Measurements from ENCODE around the gene WSCD2.

Gene WSCD2

DNA sequence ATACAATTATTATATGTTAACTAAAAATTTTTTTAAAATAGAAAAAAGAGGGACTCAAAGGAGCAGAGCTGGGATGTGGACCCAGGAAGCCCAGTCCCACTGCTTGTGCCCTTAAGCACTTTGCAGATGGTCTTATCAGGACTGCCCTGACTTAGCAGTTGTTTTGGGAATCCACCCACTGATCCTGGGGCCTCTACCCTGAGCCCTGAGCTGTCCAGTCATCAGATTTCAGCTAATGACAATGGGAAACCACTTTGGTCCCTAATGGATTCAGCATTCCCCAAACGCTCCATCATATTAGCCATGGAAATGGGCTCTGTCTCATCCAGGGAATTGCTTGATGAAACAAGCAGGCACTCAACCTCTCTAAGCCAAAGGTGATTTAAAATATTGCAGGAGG is 22.5 kb upstream of the WSCD2 start:
- H3K4me3 ChIP-seq (ENCODE audit: low read depth in 1 of 2, low read length in 2 of 2), result no peak overlapping the region
- H3K4me1 ChIP-seq (ENCODE audit: control insufficient read depth in 1 of 2, insufficient read depth in 2 of 2, low read length in 2 of 2), result no peaks in the 10 kb centered on the region
- H3K9ac ChIP-seq (ENCODE audit: low read depth in 1 of 2, low read length in 2 of 2), result no peak overlapping the region
- H3K36me3 ChIP-seq (ENCODE audit: control insufficient read depth in 1 of 2, insufficient read depth in 2 of 2, low read length in 2 of 2), result no peaks in the 10 kb centered on the region
- no peak overlapping the region for H3K27ac ChIP-seq (ENCODE audit: low read depth, low read length)
- no peaks in the 10 kb centered on the region for H3K9me3 ChIP-seq (ENCODE audit: control insufficient read depth in 1 of 2, low read length in 2 of 2)
- no peaks in the 10 kb centered on the region for H3K27me3 ChIP-seq (ENCODE audit: control insufficient read depth in 1 of 2, insufficient read depth in 2 of 2, low read length in 2 of 2)

- Histone ChIP-seq H3K9ac (ENCODE audit: low read depth in 1 of 2, low read length in 2 of 2) (no peak overlapping the region), H3K27me3 (ENCODE audit: control insufficient read depth in 1 of 2, insufficient read depth in 2 of 2, low read length in 2 of 2) (no peaks in the 10 kb centered on the region), H3K4me3 (ENCODE audit: low read depth in 1 of 2, low read length in 2 of 2) (no peak overlapping the region), H3K4me1 (ENCODE audit: control insufficient read depth in 1 of 2, insufficient read depth in 2 of 2, low read length in 2 of 2) (no peaks in the 10 kb centered on the region), H3K9me3 (ENCODE audit: control insufficient read depth in 1 of 2, low read length in 2 of 2) (no peaks in the 10 kb centered on the region), H3K27ac (ENCODE audit: low read depth, low read length) (no peak overlapping the region), H3K36me3 (ENCODE audit: control insufficient read depth in 1 of 2, insufficient read depth in 2 of 2, low read length in 2 of 2) (no peaks in the 10 kb centered on the region)
Observed at GRCh38 chr12:108107293-108107692, 21.8 kb upstream of the WSCD2 start.

- Histone ChIP-seq H3K27ac (ENCODE audit: low read depth, low read length) (no peak overlapping the region), H3K9ac (ENCODE audit: low read depth in 1 of 2, low read length in 2 of 2) (no peak overlapping the region), H3K4me3 (ENCODE audit: low read depth in 1 of 2, low read length in 2 of 2) (no peak overlapping the region), H3K4me1 (ENCODE audit: control insufficient read depth in 1 of 2, insufficient read depth in 2 of 2, low read length in 2 of 2) (no peaks in the 10 kb centered on the region), H3K9me3 (ENCODE audit: control insufficient read depth in 1 of 2, low read length in 2 of 2) (no peaks in the 10 kb centered on the region), H3K27me3 (ENCODE audit: control insufficient read depth in 1 of 2, insufficient read depth in 2 of 2, low read length in 2 of 2) (no peaks in the 10 kb centered on the region), H3K36me3 (ENCODE audit: control insufficient read depth in 1 of 2, insufficient read depth in 2 of 2, low read length in 2 of 2) (no peaks in the 10 kb centered on the region)
Observed at GRCh38 chr12:108109504-108109903, 19.6 kb upstream of the WSCD2 start.

GRCh38 chr12:108109954-108110353 is 19.1 kb upstream of the WSCD2 start:
- H3K36me3 ChIP-seq (ENCODE audit: control insufficient read depth in 1 of 2, insufficient read depth in 2 of 2, low read length in 2 of 2), result no peaks in the 10 kb centered on the region
- H3K4me1 ChIP-seq (ENCODE audit: control insufficient read depth in 1 of 2, insufficient read depth in 2 of 2, low read length in 2 of 2), result no peaks in the 10 kb centered on the region
- H3K9ac ChIP-seq (ENCODE audit: low read depth in 1 of 2, low read length in 2 of 2), result no peak overlapping the region
- H3K4me3 ChIP-seq (ENCODE audit: low read depth in 1 of 2, low read length in 2 of 2), result no peak overlapping the region
- no peaks in the 10 kb centered on the region for H3K9me3 ChIP-seq (ENCODE audit: control insufficient read depth in 1 of 2, low read length in 2 of 2)
- H3K27ac ChIP-seq (ENCODE audit: low read depth, low read length), result no peak overlapping the region
- H3K27me3 ChIP-seq (ENCODE audit: control insufficient read depth in 1 of 2, insufficient read depth in 2 of 2, low read length in 2 of 2), result no peaks in the 10 kb centered on the region

DNA sequence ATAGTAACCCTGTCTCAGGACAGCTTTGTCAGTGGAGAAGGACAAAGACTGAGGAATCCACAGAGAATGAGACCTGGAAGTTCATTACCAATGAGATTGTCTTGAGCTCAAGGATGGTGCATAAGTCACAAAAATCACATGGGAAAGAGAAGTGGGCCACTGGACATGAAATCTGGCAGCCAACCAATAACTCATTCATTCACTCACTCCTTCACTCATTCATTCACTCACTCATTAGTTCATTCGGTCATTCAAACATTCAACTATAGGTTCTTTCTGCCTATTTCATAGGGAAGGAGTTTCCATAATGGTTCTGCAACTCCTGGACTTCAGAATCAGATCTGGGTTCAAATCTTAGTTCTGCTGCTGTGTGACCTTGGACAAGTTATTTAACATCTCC is 18.2 kb upstream of the WSCD2 start:
- Histone ChIP-seq H3K4me3 (ENCODE audit: low read depth in 1 of 2, low read length in 2 of 2) (no peak overlapping the region), H3K27me3 (ENCODE audit: control insufficient read depth in 1 of 2, insufficient read depth in 2 of 2, low read length in 2 of 2) (no peaks in the 10 kb centered on the region), H3K9me3 (ENCODE audit: control insufficient read depth in 1 of 2, low read length in 2 of 2) (no peaks in the 10 kb centered on the region), H3K4me1 (ENCODE audit: control insufficient read depth in 1 of 2, insufficient read depth in 2 of 2, low read length in 2 of 2) (no peaks in the 10 kb centered on the region), H3K36me3 (ENCODE audit: control insufficient read depth in 1 of 2, insufficient read depth in 2 of 2, low read length in 2 of 2) (no peaks in the 10 kb centered on the region), H3K9ac (ENCODE audit: low read depth in 1 of 2, low read length in 2 of 2) (no peak overlapping the region), H3K27ac (ENCODE audit: low read depth, low read length) (no peak overlapping the region)

DNA sequence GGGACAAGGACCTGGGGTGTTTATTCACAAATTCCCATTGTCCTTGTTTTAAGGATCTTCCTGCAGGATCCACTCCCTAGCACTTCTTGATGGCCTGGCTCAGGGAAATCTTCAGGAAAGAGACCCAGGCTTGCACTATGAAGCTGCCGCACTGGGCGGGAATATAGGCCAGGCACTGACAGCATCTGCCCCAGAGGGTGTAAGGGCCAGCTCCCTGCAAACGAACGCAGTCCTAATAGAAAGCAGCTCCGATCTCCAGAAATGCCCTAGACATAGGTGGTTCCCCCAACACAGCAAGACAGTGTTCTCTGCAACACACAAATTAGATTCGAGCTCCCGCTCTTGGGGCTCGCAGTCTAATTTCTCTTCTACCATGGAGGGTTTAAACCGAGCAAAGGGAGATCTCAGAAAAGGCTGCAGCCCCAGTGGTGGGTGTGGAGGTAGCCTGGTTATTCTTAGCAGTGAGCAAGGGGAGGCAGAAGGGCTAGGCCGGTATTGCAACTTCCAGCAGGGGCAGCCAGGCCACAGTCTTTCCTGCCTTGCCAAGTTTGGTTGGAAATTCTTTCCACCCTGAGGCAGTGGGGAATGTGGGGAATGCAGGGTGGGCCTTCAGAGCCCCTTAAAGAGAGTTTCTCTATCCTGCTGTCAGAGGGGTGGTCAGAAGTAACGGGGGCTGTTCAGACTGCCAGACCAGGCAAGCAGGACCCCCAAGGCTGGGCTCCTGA is 16.1 kb upstream of the WSCD2 start:
- Histone ChIP-seq H3K36me3 (ENCODE audit: control insufficient read depth in 1 of 2, insufficient read depth in 2 of 2, low read length in 2 of 2) (no peaks in the 10 kb centered on the region), H3K4me3 (ENCODE audit: low read depth in 1 of 2, low read length in 2 of 2) (no peak overlapping the region), H3K27me3 (ENCODE audit: control insufficient read depth in 1 of 2, insufficient read depth in 2 of 2, low read length in 2 of 2) (no peaks in the 10 kb centered on the region), H3K4me1 (ENCODE audit: control insufficient read depth in 1 of 2, insufficient read depth in 2 of 2, low read length in 2 of 2) (no peaks in the 10 kb centered on the region), H3K9me3 (ENCODE audit: control insufficient read depth in 1 of 2, low read length in 2 of 2) (no peaks in the 10 kb centered on the region), H3K27ac (ENCODE audit: low read depth, low read length) (no peak overlapping the region), H3K9ac (ENCODE audit: low read depth in 1 of 2, low read length in 2 of 2) (no peak overlapping the region)

DNA sequence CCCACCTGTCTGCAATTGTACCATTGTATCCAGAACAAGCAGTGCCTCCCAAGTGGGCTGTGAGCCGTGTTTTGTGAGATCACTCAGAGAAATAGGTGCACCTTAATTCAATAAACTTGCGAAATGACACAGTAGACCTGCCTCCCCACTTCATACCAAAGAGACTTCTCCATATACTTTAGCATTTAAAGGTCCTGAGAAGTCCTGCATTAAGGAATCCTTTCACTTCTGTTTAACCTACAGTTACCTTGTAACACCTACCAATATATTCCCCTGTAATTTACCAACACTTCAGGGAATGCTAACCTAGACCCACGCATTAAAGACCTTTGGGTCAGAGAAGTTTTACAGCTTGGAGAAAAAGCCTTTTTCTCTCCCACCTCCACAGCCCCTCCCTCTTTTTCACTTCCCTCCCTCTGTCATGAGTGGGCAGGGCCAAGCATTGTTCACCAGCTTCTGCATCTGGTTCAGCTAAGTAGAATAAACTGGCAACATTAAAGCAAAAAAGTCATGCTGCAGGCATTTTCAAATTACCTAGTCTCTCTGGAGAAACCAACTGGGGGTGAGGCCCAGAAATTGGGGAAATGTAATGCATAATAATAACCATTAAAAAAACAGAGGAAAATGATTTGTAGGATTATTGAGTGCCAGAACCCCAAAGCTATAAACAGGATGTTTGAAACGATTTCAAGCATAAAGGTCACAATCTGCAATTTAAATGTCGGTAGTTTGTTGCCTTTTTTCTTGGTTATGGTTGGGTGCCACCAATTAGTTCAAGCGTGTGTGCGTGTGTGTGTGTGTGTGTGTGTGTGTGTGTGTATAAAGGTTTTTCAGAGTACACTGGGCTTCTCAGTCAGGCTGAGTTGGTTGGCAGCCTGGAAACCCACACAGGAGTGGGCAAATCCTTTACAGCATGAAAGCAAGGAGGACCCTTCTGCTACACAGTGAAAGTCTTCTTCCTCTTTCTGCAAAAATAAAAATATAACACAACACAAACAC is 13.7 kb upstream of the WSCD2 start:
- Histone ChIP-seq H3K36me3 (ENCODE audit: control insufficient read depth in 1 of 2, insufficient read depth in 2 of 2, low read length in 2 of 2) (no peaks in the 10 kb centered on the region), H3K4me3 (ENCODE audit: low read depth in 1 of 2, low read length in 2 of 2) (no peak overlapping the region), H3K27me3 (ENCODE audit: control insufficient read depth in 1 of 2, insufficient read depth in 2 of 2, low read length in 2 of 2) (no peaks in the 10 kb centered on the region), H3K27ac (ENCODE audit: low read depth, low read length) (no peak overlapping the region), H3K9me3 (ENCODE audit: control insufficient read depth in 1 of 2, low read length in 2 of 2) (no peaks in the 10 kb centered on the region), H3K9ac (ENCODE audit: low read depth in 1 of 2, low read length in 2 of 2) (no peak overlapping the region), H3K4me1 (ENCODE audit: control insufficient read depth in 1 of 2, insufficient read depth in 2 of 2, low read length in 2 of 2) (peaks cover 0 to 6% of the 10 kb centered on the region in 2 donors)

GRCh38 chr12:108116254-108116653 is 12.8 kb upstream of the WSCD2 start:
- H3K27me3 ChIP-seq (ENCODE audit: control insufficient read depth in 1 of 2, insufficient read depth in 2 of 2, low read length in 2 of 2), result no peaks in the 10 kb centered on the region
- H3K27ac ChIP-seq (ENCODE audit: low read depth, low read length), result no peak overlapping the region
- no peak overlapping the region for H3K9ac ChIP-seq (ENCODE audit: low read depth in 1 of 2, low read length in 2 of 2)
- no peaks in the 10 kb centered on the region for H3K36me3 ChIP-seq (ENCODE audit: control insufficient read depth in 1 of 2, insufficient read depth in 2 of 2, low read length in 2 of 2)
- H3K4me1 ChIP-seq (ENCODE audit: control insufficient read depth in 1 of 2, insufficient read depth in 2 of 2, low read length in 2 of 2), result peaks cover 0 to 6% of the 10 kb centered on the region in 2 donors
- H3K4me3 ChIP-seq (ENCODE audit: low read depth in 1 of 2, low read length in 2 of 2), result no peak overlapping the region
- no peaks in the 10 kb centered on the region for H3K9me3 ChIP-seq (ENCODE audit: control insufficient read depth in 1 of 2, low read length in 2 of 2)

GRCh38 chr12:108116699-108117098 is 12.4 kb upstream of the WSCD2 start:
- H3K9me3 ChIP-seq (ENCODE audit: control insufficient read depth in 1 of 2, low read length in 2 of 2), result no peaks in the 10 kb centered on the region
- H3K4me1 ChIP-seq (ENCODE audit: control insufficient read depth in 1 of 2, insufficient read depth in 2 of 2, low read length in 2 of 2), result peaks cover 0 to 6% of the 10 kb centered on the region in 2 donors

GRCh38 chr12:108117163-108117849 is 11.8 kb upstream of the WSCD2 start:
- H3K36me3 ChIP-seq (ENCODE audit: control insufficient read depth in 1 of 2, insufficient read depth in 2 of 2, low read length in 2 of 2), result no peaks in the 10 kb centered on the region
- H3K4me3 ChIP-seq (ENCODE audit: low read depth in 1 of 2, low read length in 2 of 2), result no peak overlapping the region
- no peak overlapping the region for H3K9ac ChIP-seq (ENCODE audit: low read depth in 1 of 2, low read length in 2 of 2)
- no peaks in the 10 kb centered on the region for H3K9me3 ChIP-seq (ENCODE audit: control insufficient read depth in 1 of 2, low read length in 2 of 2)
- peaks cover 0 to 6% of the 10 kb centered on the region in 2 donors for H3K4me1 ChIP-seq (ENCODE audit: control insufficient read depth in 1 of 2, insufficient read depth in 2 of 2, low read length in 2 of 2)
- no peaks in the 10 kb centered on the region for H3K27me3 ChIP-seq (ENCODE audit: control insufficient read depth in 1 of 2, insufficient read depth in 2 of 2, low read length in 2 of 2)
- H3K27ac ChIP-seq (ENCODE audit: low read depth, low read length), result no peak overlapping the region

More at GRCh38 chr12:108116699-108117098, 12.4 kb upstream of the WSCD2 start:
- Histone ChIP-seq H3K27me3 (ENCODE audit: control insufficient read depth in 1 of 2, insufficient read depth in 2 of 2, low read length in 2 of 2) (no peaks in the 10 kb centered on the region), H3K9ac (ENCODE audit: low read depth in 1 of 2, low read length in 2 of 2) (no peak overlapping the region), H3K36me3 (ENCODE audit: control insufficient read depth in 1 of 2, insufficient read depth in 2 of 2, low read length in 2 of 2) (no peaks in the 10 kb centered on the region), H3K27ac (ENCODE audit: low read depth, low read length) (no peak overlapping the region), H3K4me3 (ENCODE audit: low read depth in 1 of 2, low read length in 2 of 2) (no peak overlapping the region)
